ENCODE data around the gene TMEM127. TPM values are rescaled to one million over a fixed set of nuclear protein-coding genes. Genes with fewer than 3 reads are reported as not detected.

Gene TMEM127
- polyA plus RNA-seq, 3 donors = 72.3 to 107 (median 78.5) TPM

DNA sequence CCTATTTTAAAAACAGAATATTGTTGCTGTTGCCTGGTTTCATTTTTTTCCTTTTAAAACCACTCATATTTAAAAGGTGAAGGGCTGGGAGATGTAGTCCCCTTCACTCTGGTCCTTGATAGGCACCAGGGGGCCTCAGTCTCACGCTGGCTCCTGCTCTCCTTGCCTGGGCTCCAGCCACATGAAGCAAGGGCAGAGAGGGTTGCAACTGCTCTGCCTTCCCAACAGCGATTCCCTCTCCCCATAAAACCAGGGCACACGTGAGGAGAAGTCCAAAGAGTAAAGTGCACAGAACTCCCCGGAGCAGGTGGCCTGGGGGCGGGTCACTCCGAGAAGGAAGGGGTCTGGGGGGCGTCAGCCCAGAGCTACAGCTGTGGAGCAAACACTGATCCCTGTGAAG lies 12.8 kb downstream of the TMEM127 start:
- H3K27me3 ChIP-seq (ENCODE audit: control insufficient read depth in 2 of 2, insufficient read depth in 2 of 2, low read length in 2 of 2) = no peaks in the 10 kb centered on the region
- peaks cover 54 to 67% of the 10 kb centered on the region in 2 donors for H3K36me3 ChIP-seq (replicated peaks in 1 of 2; ENCODE audit: control insufficient read depth in 1 of 2, insufficient read depth in 2 of 2, low read length in 2 of 2)
- H3K79me2 ChIP-seq (ENCODE audit: insufficient read depth, low read length) = peaks cover 78% of the 10 kb centered on the region
- peaks cover 61 to 74% of the 10 kb centered on the region in 2 donors for H3K4me1 ChIP-seq (ENCODE audit: control insufficient read depth in 1 of 2, insufficient read depth in 2 of 2, low read length in 2 of 2)
- H2AFZ ChIP-seq (ENCODE audit: insufficient read depth, low read depth, low read length, poor library complexity, severe bottlenecking) = no peak overlapping the region
- H3K4me2 ChIP-seq (replicated peaks; ENCODE audit: extremely low read depth, low read length, poor library complexity, severe bottlenecking) = no peak overlapping the region
- H3K36me3 Mint-ChIP-seq = peaks cover 67 to 87% of the 10 kb centered on the region in 2 donors
- peaks cover 0 to 4% (median 4%) of the 10 kb centered on the region in 3 donors for H3K27me3 Mint-ChIP-seq (ENCODE audit: low read depth in 3 of 3)
- no peaks in the 10 kb centered on the region for H3K9me3 ChIP-seq (replicated peaks in 1 of 2; ENCODE audit: control insufficient read depth in 1 of 2, insufficient read depth in 1 of 2, low read length in 2 of 2)
- no peak for DNase-seq
- intact Hi-C loops (cut with micrococcal nuclease) = no loop called here
- WGBS (ENCODE audit: insufficient coverage) = 98% methylated on average over 6 of the region's 7 CpGs
- TF ChIP-seq, protein P1, sequence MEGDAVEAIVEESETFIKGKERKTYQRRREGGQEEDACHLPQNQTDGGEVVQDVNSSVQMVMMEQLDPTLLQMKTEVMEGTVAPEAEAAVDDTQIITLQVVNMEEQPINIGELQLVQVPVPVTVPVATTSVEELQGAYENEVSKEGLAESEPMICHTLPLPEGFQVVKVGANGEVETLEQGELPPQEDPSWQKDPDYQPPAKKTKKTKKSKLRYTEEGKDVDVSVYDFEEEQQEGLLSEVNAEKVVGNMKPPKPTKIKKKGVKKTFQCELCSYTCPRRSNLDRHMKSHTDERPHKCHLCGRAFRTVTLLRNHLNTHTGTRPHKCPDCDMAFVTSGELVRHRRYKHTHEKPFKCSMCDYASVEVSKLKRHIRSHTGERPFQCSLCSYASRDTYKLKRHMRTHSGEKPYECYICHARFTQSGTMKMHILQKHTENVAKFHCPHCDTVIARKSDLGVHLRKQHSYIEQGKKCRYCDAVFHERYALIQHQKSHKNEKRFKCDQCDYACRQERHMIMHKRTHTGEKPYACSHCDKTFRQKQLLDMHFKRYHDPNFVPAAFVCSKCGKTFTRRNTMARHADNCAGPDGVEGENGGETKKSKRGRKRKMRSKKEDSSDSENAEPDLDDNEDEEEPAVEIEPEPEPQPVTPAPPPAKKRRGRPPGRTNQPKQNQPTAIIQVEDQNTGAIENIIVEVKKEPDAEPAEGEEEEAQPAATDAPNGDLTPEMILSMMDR (IDR thresholded peaks at IDR 0.05) = no peak
- H3K9ac ChIP-seq (ENCODE audit: insufficient read depth, low read length, poor library complexity, severe bottlenecking) = no peak overlapping the region
- no peak overlapping the region for H3K4me3 ChIP-seq (replicated peaks in 1 of 3; ENCODE audit: low read depth in 2 of 3, low read length in 3 of 3)
- no peak overlapping the region for H3K4me3 Mint-ChIP-seq
- H3K27ac Mint-ChIP-seq = peak overlapping the region in 5 of 7 donors; percentile 9 to 75 (median 27)
- peaks cover 3% of the 10 kb centered on the region for H4K20me1 ChIP-seq (ENCODE audit: insufficient read depth, low read length)
- peaks cover 78% of the 10 kb centered on the region for H3K4me1 Mint-ChIP-seq
- H3K27ac ChIP-seq (ENCODE audit: low read depth in 1 of 2, low read length in 2 of 2) = peak overlapping the region in 1 of 2 donors; percentile 58
- no peaks in the 10 kb centered on the region for H3K9me3 Mint-ChIP-seq

DNA sequence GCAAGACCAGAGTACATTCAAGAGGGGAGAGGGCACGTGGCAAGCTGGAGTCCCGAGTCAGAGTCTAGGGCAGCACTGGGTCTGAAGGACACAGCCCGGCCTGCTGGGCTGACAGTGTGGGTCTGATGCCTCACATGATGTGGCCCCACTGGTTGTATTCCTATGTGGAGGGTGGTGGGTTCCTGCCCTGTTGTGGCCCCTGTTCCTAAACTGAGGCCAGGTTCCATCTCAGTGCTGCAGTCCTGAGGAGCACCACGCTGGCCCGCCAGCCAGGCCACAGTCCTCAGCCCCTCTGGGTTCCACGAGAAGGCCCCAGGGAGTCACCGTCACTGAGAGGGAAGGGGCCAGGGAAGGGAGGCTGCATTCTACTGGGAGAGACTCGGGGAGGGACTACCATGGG lies 13.3 kb downstream of the TMEM127 start:
- H3K36me3 Mint-ChIP-seq = peaks cover 71 to 85% of the 10 kb centered on the region in 2 donors
- H3K4me2 ChIP-seq (replicated peaks; ENCODE audit: extremely low read depth, low read length, poor library complexity, severe bottlenecking) = no peak overlapping the region
- intact Hi-C loops (cut with micrococcal nuclease) = no loop called here
- no peak overlapping the region for H3K9ac ChIP-seq (ENCODE audit: insufficient read depth, low read length, poor library complexity, severe bottlenecking)
- peaks cover 61 to 74% of the 10 kb centered on the region in 2 donors for H3K4me1 ChIP-seq (ENCODE audit: control insufficient read depth in 1 of 2, insufficient read depth in 2 of 2, low read length in 2 of 2)
- H3K27ac ChIP-seq (ENCODE audit: low read depth in 1 of 2, low read length in 2 of 2) = peak overlapping the region in 1 of 2 donors; percentile 58
- no peak overlapping the region for H3K4me3 ChIP-seq (replicated peaks in 1 of 3; ENCODE audit: low read depth in 2 of 3, low read length in 3 of 3)
- 100% methylated on average over 8 of the region's 8 CpGs for WGBS (ENCODE audit: insufficient coverage)
- peaks cover 0 to 4% (median 4%) of the 10 kb centered on the region in 3 donors for H3K27me3 Mint-ChIP-seq (ENCODE audit: low read depth in 3 of 3)
- H3K36me3 ChIP-seq (replicated peaks in 1 of 2; ENCODE audit: control insufficient read depth in 1 of 2, insufficient read depth in 2 of 2, low read length in 2 of 2) = peaks cover 54 to 67% of the 10 kb centered on the region in 2 donors
- TF ChIP-seq, protein P1 (IDR thresholded peaks at IDR 0.05) = no peak
- H3K27me3 ChIP-seq (ENCODE audit: control insufficient read depth in 2 of 2, insufficient read depth in 2 of 2, low read length in 2 of 2) = no peaks in the 10 kb centered on the region
- no peak for DNase-seq
- H3K4me3 Mint-ChIP-seq = no peak overlapping the region
- H3K79me2 ChIP-seq (ENCODE audit: insufficient read depth, low read length) = peaks cover 74% of the 10 kb centered on the region
- no peaks in the 10 kb centered on the region for H3K9me3 ChIP-seq (replicated peaks in 1 of 2; ENCODE audit: control insufficient read depth in 1 of 2, insufficient read depth in 1 of 2, low read length in 2 of 2)
- H4K20me1 ChIP-seq (ENCODE audit: insufficient read depth, low read length) = peaks cover 3% of the 10 kb centered on the region
- peaks cover 78% of the 10 kb centered on the region for H3K4me1 Mint-ChIP-seq
- peak overlapping the region in 6 of 7 donors; percentile 39 to 77 (median 68) for H3K27ac Mint-ChIP-seq
- no peaks in the 10 kb centered on the region for H3K9me3 Mint-ChIP-seq
- no peak overlapping the region for H2AFZ ChIP-seq (ENCODE audit: insufficient read depth, low read depth, low read length, poor library complexity, severe bottlenecking)

All from CD14-positive monocyte (primary cell).